ENCODE data around the gene ATP5PB. TPM values are rescaled to one million over a fixed set of nuclear protein-coding genes. Genes with fewer than 3 reads are reported as not detected.

The ATP5PB gene
- total RNA-seq, 1 donor from 2014 or later: 214 TPM

DNA sequence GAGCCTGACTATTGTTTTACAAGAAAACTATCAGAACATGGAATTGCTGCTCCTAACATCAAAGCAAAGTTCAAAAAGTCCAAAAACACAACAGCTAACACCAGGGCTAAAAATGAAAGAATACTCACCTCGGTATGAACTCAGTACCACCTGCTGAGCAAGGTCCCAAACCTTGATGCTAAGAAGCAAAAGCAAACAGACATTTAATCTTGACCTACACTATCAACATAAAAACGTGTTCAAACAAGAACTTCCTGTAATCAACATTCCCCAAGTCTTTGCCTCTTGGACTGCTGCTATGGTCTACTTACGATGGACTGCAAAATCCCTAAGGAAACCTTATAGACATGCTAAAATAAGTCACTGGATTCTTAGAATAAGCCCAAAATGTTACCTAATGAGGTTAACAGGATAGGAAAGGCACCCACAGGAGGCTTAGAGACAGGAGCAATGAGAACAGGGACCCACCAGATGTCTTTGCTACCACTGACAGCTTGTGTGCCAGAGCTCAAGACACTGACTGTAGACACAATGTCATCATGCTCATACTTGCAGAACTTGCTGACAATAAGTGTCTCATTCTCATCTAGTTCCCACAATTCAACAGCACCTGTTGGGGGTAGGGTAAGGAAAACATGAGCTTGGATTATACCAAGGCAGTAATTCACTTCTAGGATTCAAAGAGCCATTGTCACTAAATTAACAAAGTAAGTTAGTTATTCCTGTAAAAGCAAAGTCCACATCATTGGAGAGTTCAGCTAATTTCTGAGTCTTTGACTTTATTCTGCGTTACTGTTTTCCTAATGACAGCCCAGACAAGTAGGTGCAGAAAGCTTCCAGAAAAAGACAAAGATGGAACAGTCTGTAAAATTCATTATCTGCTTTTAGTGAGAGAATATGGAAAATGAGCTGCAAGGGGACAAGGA lies 2.0 kb upstream of the ATP5PB start:
- no peaks in the 10 kb centered on the region for H3K27me3 Mint-ChIP-seq
- H3K4me1 Mint-ChIP-seq (ENCODE audit: low read depth): peaks cover 47% of the 10 kb centered on the region
- no peak for DNase-seq (ENCODE audit: low spot score, unreplicated experiment)
- H3K27ac Mint-ChIP-seq: peak overlapping the region; percentile 99
- TF ChIP-seq CTCF (IDR thresholded peaks at IDR 0.05; ENCODE audit: unreplicated experiment): no peak
- H3K4me3 Mint-ChIP-seq (ENCODE audit: low read depth): peak overlapping the region; percentile 97
- H3K36me3 Mint-ChIP-seq (ENCODE audit: insufficient read depth): peaks cover 37% of the 10 kb centered on the region
- H3K9me3 Mint-ChIP-seq (ENCODE audit: low read depth): no peaks in the 10 kb centered on the region

DNA sequence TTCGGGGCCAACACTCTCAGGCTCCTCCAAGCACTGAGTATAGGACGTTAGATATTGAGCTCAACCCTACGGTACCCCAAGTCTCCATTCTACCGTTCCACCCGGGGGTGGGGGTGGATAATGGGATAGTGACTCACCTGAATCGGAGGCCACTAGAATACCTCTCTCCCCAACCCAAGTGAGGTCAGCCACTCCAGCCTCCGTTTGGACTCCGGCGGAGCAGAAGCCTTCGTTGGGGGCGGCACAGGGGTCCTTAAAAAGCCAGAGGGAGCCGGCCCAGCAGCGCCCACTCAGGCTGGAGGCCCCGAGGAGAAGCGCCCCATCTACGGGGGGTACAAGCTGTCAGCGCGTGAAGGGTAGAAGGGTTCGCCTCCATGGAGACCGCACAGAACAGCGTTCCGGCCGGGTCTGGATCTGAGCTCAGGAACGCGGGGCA lies 764 bp upstream of the ATP5PB start:
- peaks cover 43% of the 10 kb centered on the region for H3K4me1 Mint-ChIP-seq (ENCODE audit: low read depth)
- H3K27me3 Mint-ChIP-seq: no peaks in the 10 kb centered on the region
- peak overlapping the region; percentile 99 for H3K27ac Mint-ChIP-seq
- H3K36me3 Mint-ChIP-seq (ENCODE audit: insufficient read depth): peaks cover 25% of the 10 kb centered on the region
- no peak for DNase-seq (ENCODE audit: low spot score, unreplicated experiment)
- peak overlapping the region; percentile 97 for H3K4me3 Mint-ChIP-seq (ENCODE audit: low read depth)
- H3K9me3 Mint-ChIP-seq (ENCODE audit: low read depth): no peaks in the 10 kb centered on the region
- TF ChIP-seq CTCF (IDR thresholded peaks at IDR 0.05; ENCODE audit: unreplicated experiment): no peak

DNA sequence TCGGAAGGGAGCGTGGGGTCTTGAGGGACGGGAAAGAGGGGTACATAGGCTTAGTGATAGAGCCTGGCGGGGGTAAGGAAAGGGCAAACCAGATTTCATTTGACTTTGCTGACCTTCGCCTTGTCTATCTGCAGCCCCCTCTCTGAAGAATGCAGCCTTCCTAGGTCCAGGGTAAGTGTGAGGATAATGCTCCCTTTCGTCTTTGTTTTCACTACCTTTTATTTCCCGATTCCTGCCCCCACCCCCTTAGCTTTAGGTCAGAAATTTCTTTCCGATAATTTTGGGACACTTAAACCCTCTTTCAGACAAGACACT lies 396 bp downstream of the ATP5PB start:
- no peak for DNase-seq (ENCODE audit: low spot score, unreplicated experiment)
- H3K4me1 Mint-ChIP-seq (ENCODE audit: low read depth): peaks cover 37% of the 10 kb centered on the region
- H3K27ac Mint-ChIP-seq: peak overlapping the region; percentile 99
- TF ChIP-seq CTCF (IDR thresholded peaks at IDR 0.05; ENCODE audit: unreplicated experiment): no peak
- no peaks in the 10 kb centered on the region for H3K9me3 Mint-ChIP-seq (ENCODE audit: low read depth)
- H3K4me3 Mint-ChIP-seq (ENCODE audit: low read depth): peak overlapping the region; percentile 97
- H3K36me3 Mint-ChIP-seq (ENCODE audit: insufficient read depth): peaks cover 14% of the 10 kb centered on the region
- H3K27me3 Mint-ChIP-seq: no peaks in the 10 kb centered on the region

DNA sequence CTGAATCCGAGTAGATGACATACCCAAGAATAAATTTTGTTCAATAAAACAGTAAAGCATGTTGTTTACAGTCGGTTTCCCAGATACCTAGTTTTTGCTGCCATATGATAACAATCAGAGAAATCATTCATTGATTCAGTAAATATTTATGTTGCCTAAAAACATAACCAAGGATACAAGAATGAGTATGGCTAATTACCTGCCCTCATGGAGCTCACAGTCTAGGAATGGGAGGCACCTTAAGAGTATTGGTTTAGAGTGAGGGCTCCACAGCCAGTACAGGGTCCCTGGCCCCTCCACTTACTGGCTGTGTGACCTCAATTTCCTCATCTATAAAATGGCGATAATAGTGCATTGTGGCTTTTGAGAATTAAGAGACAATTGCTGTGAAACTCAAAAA lies 921 bp downstream of the ATP5PB start:
- no peak for TF ChIP-seq CTCF (IDR thresholded peaks at IDR 0.05; ENCODE audit: unreplicated experiment)
- DNase-seq (ENCODE audit: low spot score, unreplicated experiment): no peak
- H3K27me3 Mint-ChIP-seq: no peaks in the 10 kb centered on the region
- no peaks in the 10 kb centered on the region for H3K9me3 Mint-ChIP-seq (ENCODE audit: low read depth)
- peaks cover 37% of the 10 kb centered on the region for H3K4me1 Mint-ChIP-seq (ENCODE audit: low read depth)
- H3K36me3 Mint-ChIP-seq (ENCODE audit: insufficient read depth): peaks cover 13% of the 10 kb centered on the region
- H3K4me3 Mint-ChIP-seq (ENCODE audit: low read depth): peak overlapping the region; percentile 97
- peak overlapping the region; percentile 99 for H3K27ac Mint-ChIP-seq

GRCh38 chr1:111452581-111452980 lies 3.3 kb downstream of the ATP5PB start:
- DNase-seq (ENCODE audit: low spot score, unreplicated experiment): no peak
- no peak overlapping the region for H3K27ac Mint-ChIP-seq
- H3K27me3 Mint-ChIP-seq: no peaks in the 10 kb centered on the region
- peaks cover 16% of the 10 kb centered on the region for H3K4me1 Mint-ChIP-seq (ENCODE audit: low read depth)
- H3K9me3 Mint-ChIP-seq (ENCODE audit: low read depth): no peaks in the 10 kb centered on the region
- no peak overlapping the region for H3K4me3 Mint-ChIP-seq (ENCODE audit: low read depth)
- H3K36me3 Mint-ChIP-seq (ENCODE audit: insufficient read depth): peaks cover 15% of the 10 kb centered on the region
- no peak for TF ChIP-seq CTCF (IDR thresholded peaks at IDR 0.05; ENCODE audit: unreplicated experiment)

Data from progenitor cell of endocrine pancreas (in vitro differentiated cells).